HG03432 (cell line): Measurements from ENCODE around the gene KCNH5.

Source experiments
- ATAC-seq: cut with Tn5 transposase; IDR thresholded peaks from one replicate; pipeline ENCODE4 v1.9.1; 2021; ENCODE audit warnings: mild to moderate bottlenecking, moderate library complexity; ENCODE audit not compliant: unreplicated experiment

KCNH5 gene

DNA sequence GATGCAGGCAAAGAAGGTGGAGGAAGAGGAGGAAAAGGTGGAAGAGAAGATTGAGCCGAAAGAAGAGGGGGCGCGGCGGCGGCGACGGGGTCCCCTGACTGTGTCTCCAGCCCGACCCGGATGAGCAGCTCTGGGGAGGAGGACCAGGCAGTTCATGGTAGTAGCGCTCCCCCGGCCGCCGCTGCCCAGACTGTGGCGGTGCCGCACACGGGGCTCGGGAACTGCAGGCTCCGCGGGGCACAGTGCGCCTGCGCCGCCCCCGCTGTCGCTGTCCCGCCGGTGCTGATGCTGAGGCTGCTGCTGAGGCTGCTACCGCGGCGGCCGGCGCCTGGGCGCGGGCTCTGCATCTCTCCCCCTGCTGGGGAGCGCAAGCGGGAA lies at the start of gene KCNH5:
Gene KCNH5 (minus strand): TSS at position 225 of the 378 bp plus-strand sequence. CDS start 272 bp downstream, outside the sequence.
- ATAC-seq: peak; percentile 74

- ATAC-seq: no peak
These were observed 46.2 kb upstream of the KCNH5 start for GRCh38 chr14:63091394-63091996.

GRCh38 chr14:63088865-63089264 lies 43.6 kb upstream of the KCNH5 start:
- ATAC-seq: no peak

DNA sequence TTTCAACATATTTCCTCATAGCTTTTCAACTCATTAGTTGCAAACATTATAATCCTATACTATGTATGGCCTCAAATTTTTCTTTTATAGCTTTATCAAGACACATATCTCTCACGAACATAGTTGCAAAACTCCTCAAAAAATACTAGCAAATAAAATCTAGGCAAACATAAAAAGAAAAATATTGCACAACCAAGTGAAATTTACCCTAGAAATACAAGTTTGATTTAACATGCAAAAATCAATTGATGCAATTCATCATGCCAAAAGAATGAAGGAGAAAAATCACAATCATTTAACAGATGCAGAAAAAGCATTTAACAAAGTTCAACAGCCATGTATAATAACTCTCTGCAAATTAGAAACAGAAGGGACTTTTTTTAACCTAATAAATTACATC lies 33.3 kb upstream of the KCNH5 start:
- ATAC-seq: no peak

DNA sequence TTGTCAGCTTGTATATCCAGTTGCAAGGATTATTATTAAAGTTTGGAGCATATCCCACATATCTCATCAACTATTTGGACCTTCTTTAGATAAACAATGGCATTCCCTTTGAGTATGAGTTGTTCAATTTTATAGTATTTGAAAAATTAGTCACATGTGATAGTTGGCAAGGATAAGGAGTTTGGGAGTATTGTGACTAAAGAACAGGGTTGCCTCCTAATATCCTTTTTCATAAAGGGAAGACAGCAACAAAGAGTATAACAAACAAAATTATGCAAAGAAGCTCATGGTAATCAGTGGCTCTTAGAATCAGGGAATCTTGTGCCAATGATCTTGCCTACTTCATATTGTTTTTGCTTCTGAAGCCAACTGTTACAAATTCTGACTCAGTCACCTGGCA lies 31.2 kb upstream of the KCNH5 start:
- no peak for ATAC-seq

- no peak for ATAC-seq
These were observed 10.4 kb upstream of the KCNH5 start for GRCh38 chr14:63055631-63056030.

DNA sequence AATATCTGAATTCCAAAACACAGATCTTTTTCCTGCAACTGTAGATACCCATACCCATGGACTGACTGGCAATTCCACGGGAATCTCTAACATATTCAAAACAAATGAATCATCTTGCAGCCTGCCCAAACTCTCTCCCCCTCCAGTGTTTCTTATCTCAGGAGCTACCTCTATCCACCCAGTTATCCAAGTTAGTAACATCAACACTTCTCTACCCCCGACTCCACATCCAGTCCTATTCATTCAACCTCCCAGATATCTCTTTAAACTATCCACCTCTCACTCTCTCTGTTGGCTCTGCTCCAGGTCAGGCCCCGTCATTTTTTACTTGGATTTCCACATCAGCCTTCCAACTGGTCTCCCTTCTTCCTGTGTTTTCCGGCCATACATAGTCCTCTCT lies 6.7 kb upstream of the KCNH5 start:
- no peak for ATAC-seq

DNA sequence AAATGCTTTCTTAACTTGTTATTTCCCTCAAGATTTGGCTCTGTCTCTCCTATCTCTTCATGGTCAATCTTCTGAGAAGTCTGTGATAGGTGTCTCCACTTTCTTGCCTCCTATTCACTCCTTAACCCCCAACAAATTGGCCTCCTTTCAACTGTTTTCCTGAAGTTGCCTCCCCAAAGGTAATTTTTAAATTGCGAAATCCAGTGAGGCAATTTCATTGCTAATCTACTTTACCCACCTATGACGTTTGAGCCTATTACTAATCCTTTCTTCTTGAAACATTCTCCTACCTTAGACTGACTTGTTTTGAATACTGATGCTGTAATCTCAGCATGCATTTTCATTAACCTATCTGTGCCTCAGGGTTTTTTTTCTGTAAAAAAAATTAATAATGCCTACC lies 6.0 kb upstream of the KCNH5 start:
- no peak for ATAC-seq

GRCh38 chr14:63050694-63051093 lies 5.4 kb upstream of the KCNH5 start:
- ATAC-seq: no peak

GRCh38 chr14:63046339-63047268 lies 1.3 kb upstream of the KCNH5 start:
- ATAC-seq: no peak

DNA sequence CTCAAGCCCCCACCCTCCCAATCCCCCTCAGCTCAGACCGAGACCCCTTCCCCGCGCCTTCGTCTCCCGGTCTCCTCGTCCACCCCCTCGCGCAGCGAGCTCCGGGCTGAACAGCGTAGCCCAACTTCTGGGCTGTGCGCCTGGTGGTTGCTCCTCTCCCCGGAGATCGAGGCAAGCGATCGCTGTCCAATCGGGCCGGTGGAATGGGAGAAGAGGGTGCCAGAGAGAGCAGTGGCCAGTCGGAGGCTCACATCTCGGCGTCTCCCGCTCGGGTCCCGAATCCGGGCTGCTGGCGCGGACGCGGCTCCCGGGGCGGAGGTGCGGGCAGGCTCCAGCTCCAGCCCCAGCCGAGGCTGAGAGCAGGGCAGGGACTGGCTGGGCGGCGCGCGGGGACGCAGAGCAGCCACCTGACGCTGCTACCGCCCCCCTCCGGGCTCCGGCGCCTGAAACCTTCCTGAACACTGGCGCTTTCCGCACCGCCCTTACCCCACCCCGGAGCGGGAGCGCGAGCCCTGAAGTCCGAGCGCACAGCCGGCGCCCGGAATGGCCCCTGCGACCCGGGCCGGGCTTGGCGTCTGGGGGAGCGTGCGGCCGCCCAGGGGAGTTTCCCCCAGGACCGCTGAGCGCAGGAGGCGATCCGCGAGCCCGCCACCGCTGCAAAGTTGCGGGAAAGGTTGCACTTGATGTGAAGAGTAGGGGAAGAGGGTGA lies 508 bp upstream of the KCNH5 start:
- ATAC-seq: peak; percentile 34

DNA sequence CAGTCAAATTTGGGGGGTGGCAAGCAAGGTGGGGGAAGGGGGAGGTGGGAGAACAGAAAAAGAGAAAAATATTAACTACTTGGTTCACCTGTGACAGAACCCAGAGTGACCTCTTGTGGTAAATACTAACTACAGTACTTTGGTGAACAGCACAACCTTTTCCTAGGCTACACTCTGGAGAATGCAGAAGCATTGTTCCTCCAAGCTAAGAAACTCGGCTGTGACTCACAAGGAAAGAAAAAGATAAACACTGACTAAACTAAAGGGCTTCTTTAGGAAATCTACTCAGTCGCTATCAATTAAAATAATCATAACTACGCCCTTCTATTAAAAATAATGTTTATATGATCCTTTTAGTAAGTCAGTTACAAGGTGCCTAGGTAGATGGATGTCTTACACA lies 5.4 kb downstream of the KCNH5 start:
- no peak for ATAC-seq

- ATAC-seq: no peak
These were observed 12.6 kb downstream of the KCNH5 start for GRCh38 chr14:63032641-63033040.

- ATAC-seq: no peak
These were observed 13.2 kb downstream of the KCNH5 start for GRCh38 chr14:63032076-63032475.

GRCh38 chr14:63030113-63030512 lies 15.1 kb downstream of the KCNH5 start:
- no peak for ATAC-seq

GRCh38 chr14:63027719-63028118 lies 17.5 kb downstream of the KCNH5 start:
- no peak for ATAC-seq

GRCh38 chr14:63026491-63026890 lies 18.8 kb downstream of the KCNH5 start:
- no peak for ATAC-seq

GRCh38 chr14:63014621-63015020 lies 30.6 kb downstream of the KCNH5 start:
- no peak for ATAC-seq

DNA sequence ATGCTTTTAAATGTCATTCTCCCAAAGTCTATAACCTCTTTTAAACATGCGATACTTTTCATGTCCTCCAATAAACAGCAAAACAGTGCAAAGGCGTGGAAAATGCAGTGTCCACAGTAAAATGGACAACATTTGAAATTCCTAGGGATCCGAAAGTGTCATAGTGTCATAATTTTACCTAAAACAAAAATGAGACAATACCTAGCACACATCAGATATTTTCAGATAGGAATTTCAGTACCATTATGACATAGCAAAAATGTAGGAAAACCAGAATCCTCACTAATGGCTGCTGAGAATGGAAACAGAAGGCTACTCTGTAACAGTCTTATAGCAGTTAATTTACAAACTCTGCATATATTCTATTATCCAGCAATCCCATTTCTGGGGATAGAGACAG lies 33.1 kb downstream of the KCNH5 start:
- ATAC-seq: no peak

- ATAC-seq: no peak
These were observed 33.6 kb downstream of the KCNH5 start for GRCh38 chr14:63011623-63012022.

DNA sequence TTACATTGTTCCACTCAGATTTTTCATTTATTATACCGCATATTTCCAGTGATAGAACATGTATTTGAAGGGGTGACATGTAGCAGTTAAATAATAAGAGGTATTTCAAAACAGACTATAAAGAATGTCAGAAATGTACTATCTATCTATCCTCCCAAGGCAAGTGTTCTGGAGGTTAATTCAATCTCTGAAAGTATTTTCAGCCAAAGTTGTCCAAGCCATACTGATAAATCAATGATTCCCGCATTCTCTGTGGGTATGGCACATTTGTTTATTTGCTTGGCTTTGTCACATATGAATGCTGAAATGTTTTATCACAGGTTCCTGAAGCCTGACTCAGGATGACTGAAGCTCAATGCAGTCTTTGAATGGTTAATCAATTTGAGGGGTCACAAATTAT lies 35.8 kb downstream of the KCNH5 start:
- no peak for ATAC-seq

DNA sequence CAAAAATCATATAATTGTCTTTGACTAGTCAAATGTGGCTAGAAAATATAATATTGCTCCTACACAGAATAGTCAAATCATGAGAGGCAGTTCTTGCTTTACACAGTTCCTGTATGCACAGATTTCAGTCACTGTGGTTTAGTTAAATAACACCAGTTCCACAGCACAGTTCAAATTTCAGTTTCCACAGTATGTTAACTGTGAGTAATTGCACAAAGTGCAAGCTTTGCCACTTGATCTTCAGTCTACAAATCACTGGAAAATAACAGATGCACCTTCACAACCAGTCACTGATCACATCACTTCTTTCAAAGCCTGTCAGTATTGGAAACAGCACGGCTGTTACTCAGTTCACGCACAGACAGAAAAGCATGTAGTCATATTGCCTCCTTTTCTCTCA lies 38.7 kb downstream of the KCNH5 start:
- ATAC-seq: no peak
